ENCODE data around the gene DFFB. TPM values are rescaled to one million over a fixed set of nuclear protein-coding genes. Genes with fewer than 3 reads are reported as not detected.
A peak's percentile ranks its signal among the peaks of the same experiment; 100 is the strongest.

Gene DFFB
- total and polyA plus RNA-seq, 9 of the 15 experiments (the other 6 are each of a cell fraction or from before 2014, with no cell fraction given), result 2.3 to 15.8 (median 11.5) TPM

- BruUV-seq (replicated peaks), result no TSS peak
- CTCF ChIA-PET (ENCODE audit: low intra/inter-chr PET ratio), result interaction anchor here (0.6 kb wide), 1 partner anchor 20 kb away, joined by 3 read pairs; no protein-coding TSS in a partner anchor
- FAIRE-seq (no peak), DNase-seq (ENCODE audit: extremely low read depth in 1 of 4, low spot score in 3 of 4) (no peak), ATAC-seq (no peak)
- Histone ChIP-seq H3K9ac (ENCODE audit: insufficient read depth in 1 of 2, low read depth in 2 of 2, low read length in 2 of 2) (no peak overlapping the region), H3K4me1 (replicated peaks in 1 of 2; ENCODE audit: control insufficient read depth in 2 of 2, insufficient read depth in 2 of 2, low read length in 2 of 2) (peaks cover 0 to 3% of the 10 kb centered on the region in 2 experiments; a peak in 1 of 5 replicates), H3K4me2 (ENCODE audit: insufficient read depth, low read length) (no peak overlapping the region), H3K27ac (ENCODE audit: extremely low read depth, low read depth, low read length) (no peak overlapping the region), H3K36me3 (ENCODE audit: control insufficient read depth, insufficient read depth, low read length) (no peaks in the 10 kb centered on the region), H3K9me3 (replicated peaks; ENCODE audit: control insufficient read depth, insufficient read depth, low read depth, low read length) (peaks cover 2% of the 10 kb centered on the region), H3K27me3 (ENCODE audit: control insufficient read depth in 2 of 2, insufficient read depth in 2 of 2, low read length in 2 of 2) (peaks cover 23 to 47% of the 10 kb centered on the region in 2 experiments; a peak in 4 of 5 replicates), H3K9me1 (ENCODE audit: control insufficient read depth, insufficient read depth, low read length) (no peaks in the 10 kb centered on the region), H4K20me1 (replicated peaks; ENCODE audit: control insufficient read depth, insufficient read depth, low read length) (no peaks in the 10 kb centered on the region; the same call in 1 of the 2 replicates), H2AFZ (ENCODE audit: low read depth, low read length) (no peak overlapping the region), H3K4me3 (no peak overlapping the region), H3K79me2 (ENCODE audit: control insufficient read depth, insufficient read depth, low read length) (no peaks in the 10 kb centered on the region)
- in situ Hi-C loops (cut with MboI) (no loop called here), intact Hi-C loops (cut with micrococcal nuclease) (no loop called here)
- WGBS (ENCODE audit: insufficient coverage, low coverage, missing lambda C conversion rate), result 32% methylated on average over 5 of the region's 5 CpGs
- POLR2A ChIA-PET, result interaction anchor here (2.0 kb wide), 1 partner anchor 9 kb away, joined by 7 read pairs; no protein-coding TSS in a partner anchor
- TF ChIP-seq RNF219 (CRISPR knock-in tag; IDR thresholded peaks at IDR 0.05), result no peak
- TF ChIP-seq SPI1 (IDR thresholded peaks at IDR 0.05; ENCODE audit: borderline replicate concordance, low read depth, low read length), result no peak
- no peak for TF ChIP-seq HIVEP1 (CRISPR knock-in tag; IDR thresholded peaks at IDR 0.05)
- no peak for TF ChIP-seq LEF1 (IDR thresholded peaks at IDR 0.05)
- no peak for TF ChIP-seq ZNF311 (CRISPR knock-in tag; IDR thresholded peaks at IDR 0.05)
- no peak for TF ChIP-seq PHB (CRISPR knock-in tag; IDR thresholded peaks at IDR 0.05)
- TF ChIP-seq FOS (IDR thresholded peaks at IDR 0.05; ENCODE audit: extremely low read depth, insufficient read length), result no peak
- TF ChIP-seq ZNF449 (CRISPR knock-in tag; IDR thresholded peaks at IDR 0.05), result no peak
- peak; percentile 89 for TF ChIP-seq PHF20 (IDR thresholded peaks at IDR 0.05; ENCODE audit: partially characterized antibody)
- no peak for TF ChIP-seq ZNF318 (IDR thresholded peaks at IDR 0.05; ENCODE audit: borderline replicate concordance in 1 of 2, low read depth in 1 of 2)
- TF ChIP-seq ARNT (IDR thresholded peaks at IDR 0.05), result no peak
- TF ChIP-seq HDAC6 (IDR thresholded peaks at IDR 0.05; ENCODE audit: low read depth, low read length), result no peak
Measured at GRCh38 chr1:3929126-3929525, 71.8 kb downstream of the DFFB start.

Data from K562 (cell line).